Measurements from ENCODE around the gene TRIM29. TPM values are rescaled to one million over a fixed set of nuclear protein-coding genes. Genes with fewer than 3 reads are reported as not detected.

Gene TRIM29
- polyA plus RNA-seq, 4 donors: 0.90 to 5.0 (median 1.9) TPM

- no peak for DNase-seq (ENCODE audit: low read depth in 4 of 4, low spot score in 3 of 4)
Observed at GRCh38 chr11:120102050-120102863, 35.7 kb downstream of the TRIM29 start.

- DNase-seq (ENCODE audit: low read depth in 4 of 4, low spot score in 3 of 4): no peak
Observed at GRCh38 chr11:120098503-120099020, 39.4 kb downstream of the TRIM29 start.

GRCh38 chr11:120097721-120098385 is 40.1 kb downstream of the TRIM29 start:
- no peak for DNase-seq (ENCODE audit: low read depth in 4 of 4, low spot score in 3 of 4)

GRCh38 chr11:120096369-120097191 is 41.3 kb downstream of the TRIM29 start:
- peak in 2 of 4 donors; percentile 34 to 50 for DNase-seq (ENCODE audit: low read depth in 4 of 4, low spot score in 3 of 4)

GRCh38 chr11:120095516-120095915 is 42.4 kb downstream of the TRIM29 start:
- no peak for DNase-seq (ENCODE audit: low read depth in 4 of 4, low spot score in 3 of 4)

GRCh38 chr11:120091701-120092100 is 46.2 kb downstream of the TRIM29 start:
- DNase-seq (ENCODE audit: low read depth in 4 of 4, low spot score in 3 of 4): no peak

- DNase-seq (ENCODE audit: low read depth in 4 of 4, low spot score in 3 of 4): no peak
Observed at GRCh38 chr11:120091121-120091520, 46.8 kb downstream of the TRIM29 start.

GRCh38 chr11:120090411-120090810 is 47.5 kb downstream of the TRIM29 start:
- DNase-seq (ENCODE audit: low read depth in 4 of 4, low spot score in 3 of 4): no peak

- DNase-seq (ENCODE audit: low read depth in 4 of 4, low spot score in 3 of 4): no peak
Observed at GRCh38 chr11:120089036-120090001, 48.6 kb downstream of the TRIM29 start.

- DNase-seq (ENCODE audit: low read depth in 4 of 4, low spot score in 3 of 4): no peak
Observed at GRCh38 chr11:120088056-120088455, 49.9 kb downstream of the TRIM29 start.

- DNase-seq (ENCODE audit: low read depth in 4 of 4, low spot score in 3 of 4): no peak
Observed at GRCh38 chr11:120086651-120087050, 51.3 kb downstream of the TRIM29 start.

GRCh38 chr11:120079750-120080610 is 57.9 kb downstream of the TRIM29 start:
- DNase-seq (ENCODE audit: low read depth in 4 of 4, low spot score in 3 of 4): no peak

GRCh38 chr11:120078397-120078796 is 59.5 kb downstream of the TRIM29 start:
- DNase-seq (ENCODE audit: low read depth in 4 of 4, low spot score in 3 of 4): no peak

- DNase-seq (ENCODE audit: low read depth in 4 of 4, low spot score in 3 of 4): no peak
Observed at GRCh38 chr11:120074076-120074475, 63.8 kb downstream of the TRIM29 start.

GRCh38 chr11:120073196-120073595 is 64.7 kb downstream of the TRIM29 start:
- no peak for DNase-seq (ENCODE audit: low read depth in 4 of 4, low spot score in 3 of 4)

- DNase-seq (ENCODE audit: low read depth in 4 of 4, low spot score in 3 of 4): peak; percentile 73 to 84 (median 74)
Observed at GRCh38 chr11:120068114-120068573, 69.8 kb downstream of the TRIM29 start.

- no peak for DNase-seq (ENCODE audit: low read depth in 4 of 4, low spot score in 3 of 4)
Observed at GRCh38 chr11:120067438-120068113, 70.3 kb downstream of the TRIM29 start.

All from left renal pelvis (tissue), 4 donors.